PC-9 (cell line): ENCODE measurements around the gene TMEM273. TPM values are rescaled to one million over a fixed set of nuclear protein-coding genes. Genes with fewer than 3 reads are reported as not detected.

Experiments
- BruUV-seq: library from RNA; stranded (reverse); fragments of 400-500 nt; replicated peaks from 2 replicates; lab custom pipeline; 2021; lab: Mats Ljungman, UMichigan
- CTCF ChIA-PET: fragments of 300-600 bp; sonication (Branson Sonifier 250); formaldehyde crosslinking; loops from one replicate; lab custom pipeline; 2022; ENCODE audit warnings: antibody characterized with exemption; lab: Charles Lee
- POLR2A ChIA-PET: fragments of 300-600 bp; sonication (Branson Sonifier 250); formaldehyde crosslinking; loops from one replicate; lab custom pipeline; 2022; ENCODE audit warnings: antibody characterized with exemption; ENCODE audit not compliant: unreplicated experiment; lab: Charles Lee
- DNase-seq, 2 experiments: peaks; one replicate each; pipeline versions ENCODE4 v3.0.0 to v3.0.0-alpha.2; 2015 to 2022; ENCODE audit warnings: mixed read lengths in 1 of 2
- H2AFZ ChIP-seq: fragments of 200-600 bp; sonication (generic); 2 replicates; pipeline ENCODE4 v1.8.1; 2017; ENCODE audit warnings: antibody characterized with exemption
- H3F3A ChIP-seq: fragments of 200-600 bp; sonication (generic); 2 replicates; pipeline ENCODE4 v1.8.1; 2017; ENCODE audit warnings: antibody characterized with exemption, mild to moderate bottlenecking, low read depth; ENCODE audit not compliant: insufficient read depth
- H3K27ac ChIP-seq: fragments of 200-600 bp; sonication (generic); 2 replicates; pipeline ENCODE4 v1.6.1; 2016; ENCODE audit warnings: mixed run types
- H3K27me3 ChIP-seq: fragments of 200-600 bp; sonication (generic); 2 replicates; pipeline ENCODE4 v1.6.1; 2016; ENCODE audit warnings: low read depth, mixed run types; ENCODE audit not compliant: insufficient read depth
- H3K36me3 ChIP-seq: fragments of 200-600 bp; sonication (generic); 2 replicates; pipeline ENCODE4 v1.6.1; 2016; ENCODE audit warnings: low read depth, mixed run types
- H3K4me1 ChIP-seq: fragments of 200-600 bp; sonication (generic); replicated peaks from 2 replicates; pipeline ENCODE4 v1.6.1; 2016; ENCODE audit warnings: mixed run types; ENCODE audit not compliant: insufficient read depth
- H3K4me2 ChIP-seq: fragments of 200-600 bp; sonication (generic); 2 replicates; pipeline ENCODE4 v1.6.1; 2017; ENCODE audit warnings: mixed run types
- H3K4me3 ChIP-seq: fragments of 200-600 bp; sonication (generic); 2 replicates; pipeline ENCODE4 v1.6.1; 2016; ENCODE audit warnings: mixed run types
- H3K79me2 ChIP-seq: fragments of 200-600 bp; sonication (generic); 2 replicates; pipeline ENCODE4 v1.6.1; 2017; ENCODE audit warnings: low read depth, mixed run types
- H3K9me2 ChIP-seq: fragments of 200-600 bp; sonication (generic); 2 replicates; pipeline ENCODE4 v1.8.1; 2017; ENCODE audit warnings: mild to moderate bottlenecking; ENCODE audit not compliant: insufficient read depth
- H3K9me3 ChIP-seq: fragments of 200-600 bp; sonication (generic); 2 replicates; pipeline ENCODE4 v1.8.1; 2016; ENCODE audit warnings: low read depth; ENCODE audit not compliant: insufficient read depth
- H4K20me1 ChIP-seq: fragments of 200-600 bp; sonication (generic); 2 replicates; pipeline ENCODE4 v1.8.1; 2017; ENCODE audit not compliant: insufficient read depth
- CTCF ChIP-seq: fragments of 200-600 bp; sonication (generic); conservative IDR thresholded peaks from 2 replicates; pipeline ENCODE4 v1.6.1; 2017; ENCODE audit warnings: mixed run types, antibody characterized with exemption, mild to moderate bottlenecking, moderate library complexity
- EZH2 ChIP-seq: fragments of 200-600 bp; sonication (generic); IDR thresholded peaks from 2 replicates; pipeline ENCODE4 v1.8.0; 2017; ENCODE audit warnings: antibody characterized with exemption, low read depth
- intact Hi-C: fragments of 100-400 bp; cut with micrococcal nuclease; formaldehyde crosslinking; loops from one replicate; pipeline ENCODE4 v1.10.0; 2022; ENCODE audit not compliant: unreplicated experiment
- total RNA-seq: library from RNA; stranded (reverse); gene quantifications from 2 replicates; pipeline ENCODE4 v1.2.3, GENCODE V29; 2021

TMEM273 gene
- total RNA-seq, 1 experiment from 2014 or later = 0.26 TPM

GRCh38 chr10:49128854-49129253 lies 59.3 kb downstream of the TMEM273 start:
- Histone ChIP-seq H3K9me2 (no peaks in the 10 kb centered on the region), H3K9me3 (no peaks in the 10 kb centered on the region), H3K4me2 (no peak overlapping the region), H2AFZ (no peak overlapping the region), H3K36me3 (no peaks in the 10 kb centered on the region), H3K4me3 (no peak overlapping the region), H3K27me3 (peaks cover 60% of the 10 kb centered on the region), H3K27ac (no peak overlapping the region), H4K20me1 (no peaks in the 10 kb centered on the region), H3K4me1 (no peaks in the 10 kb centered on the region), H3K79me2 (no peaks in the 10 kb centered on the region), H3F3A (no peaks in the 10 kb centered on the region)
- TF ChIP-seq CTCF (no peak), EZH2 (no peak)
- intact Hi-C loops = no loop called here
- no peak for DNase-seq
- ChIA-PET POLR2A (no interaction called here), CTCF (no interaction called here)
- no TSS peak for BruUV-seq

GRCh38 chr10:49123981-49124950 lies 63.9 kb downstream of the TMEM273 start:
- intact Hi-C loops = no loop called here
- H3K9me3 ChIP-seq = no peaks in the 10 kb centered on the region
- no peaks in the 10 kb centered on the region for H3F3A ChIP-seq
- TF ChIP-seq CTCF (no peak), EZH2 (no peak)
- no peak overlapping the region for H3K4me2 ChIP-seq
- no peak overlapping the region for H3K4me3 ChIP-seq
- no peaks in the 10 kb centered on the region for H3K4me1 ChIP-seq
- H3K9me2 ChIP-seq = no peaks in the 10 kb centered on the region
- no peak for DNase-seq
- no peaks in the 10 kb centered on the region for H3K36me3 ChIP-seq
- no peak overlapping the region for H2AFZ ChIP-seq
- no peak overlapping the region for H3K27ac ChIP-seq
- CTCF ChIA-PET = no interaction called here
- H3K79me2 ChIP-seq = no peaks in the 10 kb centered on the region
- POLR2A ChIA-PET = no interaction called here
- BruUV-seq = no TSS peak
- peaks cover 50% of the 10 kb centered on the region for H3K27me3 ChIP-seq
- no peaks in the 10 kb centered on the region for H4K20me1 ChIP-seq

GRCh38 chr10:49120911-49121310 lies 67.3 kb downstream of the TMEM273 start:
- TF ChIP-seq EZH2 (no peak), CTCF (no peak)
- no peak for DNase-seq
- no peak overlapping the region for H3K4me3 ChIP-seq
- H3K36me3 ChIP-seq = no peaks in the 10 kb centered on the region
- no peak overlapping the region for H3K4me2 ChIP-seq
- H3K4me1 ChIP-seq = no peaks in the 10 kb centered on the region
- H3K9me3 ChIP-seq = no peaks in the 10 kb centered on the region
- CTCF ChIA-PET = no interaction called here
- BruUV-seq = no TSS peak
- intact Hi-C loops = no loop called here
- POLR2A ChIA-PET = no interaction called here
- no peaks in the 10 kb centered on the region for H3K9me2 ChIP-seq
- no peak overlapping the region for H2AFZ ChIP-seq
- no peaks in the 10 kb centered on the region for H3K79me2 ChIP-seq
- H3F3A ChIP-seq = no peaks in the 10 kb centered on the region
- no peak overlapping the region for H3K27ac ChIP-seq
- no peaks in the 10 kb centered on the region for H4K20me1 ChIP-seq
- peaks cover 52% of the 10 kb centered on the region for H3K27me3 ChIP-seq
